ENCODE measurements around the gene CT47C1.

The CT47C1 gene

GRCh38 chrX:119073911-119074310 lies 1.1 kb downstream of the CT47C1 start:
- no peak for DNase-seq (ENCODE audit: low spot score)

- no peak for DNase-seq (ENCODE audit: low spot score)
Measured at GRCh38 chrX:119075270-119076025, 2.7 kb downstream of the CT47C1 start.

- DNase-seq (ENCODE audit: low spot score) = no peak
Measured at GRCh38 chrX:119082278-119082677, 9.5 kb downstream of the CT47C1 start.

GRCh38 chrX:119084766-119085165 lies 12.0 kb downstream of the CT47C1 start:
- DNase-seq (ENCODE audit: low spot score) = no peak

- no peak for DNase-seq (ENCODE audit: low spot score)
Measured at GRCh38 chrX:119087121-119087520, 14.3 kb downstream of the CT47C1 start.

GRCh38 chrX:119089619-119090018 lies 16.8 kb downstream of the CT47C1 start:
- no peak for DNase-seq (ENCODE audit: low spot score)

- no peak for DNase-seq (ENCODE audit: low spot score)
Measured at GRCh38 chrX:119090627-119091026, 17.8 kb downstream of the CT47C1 start.

- no peak for DNase-seq (ENCODE audit: low spot score)
Measured at GRCh38 chrX:119093991-119094735, 21.4 kb downstream of the CT47C1 start.

- DNase-seq (ENCODE audit: low spot score) = no peak
Measured at GRCh38 chrX:119094819-119095218, 22.0 kb downstream of the CT47C1 start.

- no peak for DNase-seq (ENCODE audit: low spot score)
Measured at GRCh38 chrX:119095936-119096335, 23.1 kb downstream of the CT47C1 start.

- DNase-seq (ENCODE audit: low spot score) = no peak
Measured at GRCh38 chrX:119101168-119101567, 28.4 kb downstream of the CT47C1 start.

- DNase-seq (ENCODE audit: low spot score) = no peak
Measured at GRCh38 chrX:119105826-119106225, 33.0 kb downstream of the CT47C1 start.

- DNase-seq (ENCODE audit: low spot score) = no peak
Measured at GRCh38 chrX:119107206-119107605, 34.4 kb downstream of the CT47C1 start.

- DNase-seq (ENCODE audit: low spot score) = peak; percentile 63
Measured at GRCh38 chrX:119118780-119119395, 46.1 kb downstream of the CT47C1 start.

GRCh38 chrX:119121341-119121740 lies 48.5 kb downstream of the CT47C1 start:
- DNase-seq (ENCODE audit: low spot score) = no peak
